ENCODE results near the gene MMS19. TPM values are rescaled to one million over a fixed set of nuclear protein-coding genes. Genes with fewer than 3 reads are reported as not detected.
"Not testable (repeated sequence)": the region's sequence is repeated elsewhere in the genome, so short reads cannot be mapped to it uniquely, and the experiment has no call there.

The MMS19 gene
- total RNA-seq, 2 donors from 2014 or later, result 92.2 to 113 TPM

DNA sequence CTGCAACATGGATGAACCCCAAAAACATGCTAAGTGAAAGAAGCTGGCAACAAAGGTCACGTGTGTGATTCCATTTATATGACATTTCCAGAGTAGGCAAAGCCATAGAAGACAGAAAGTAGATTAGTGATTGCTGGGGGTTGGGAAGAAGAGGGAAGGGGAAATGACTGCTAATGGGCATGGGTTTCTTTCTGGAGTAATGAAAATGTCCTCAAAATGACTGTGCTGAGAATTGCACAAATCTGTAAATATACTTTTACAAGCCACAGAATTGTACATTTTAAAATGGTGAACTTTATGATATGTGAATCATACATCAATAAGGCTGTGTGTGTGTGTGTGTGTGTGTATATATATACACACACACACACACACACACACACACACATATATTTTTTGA is 15.8 kb downstream of the MMS19 start:
- H3K27me3 Mint-ChIP-seq (ENCODE audit: low read depth), result no peaks in the 10 kb centered on the region
- peaks cover 2 to 17% of the 10 kb centered on the region in 2 donors for H3K36me3 Mint-ChIP-seq (ENCODE audit: insufficient read depth in 2 of 2)
- DNase-seq, result no peak
- peak overlapping the region; percentile 50 for H3K27ac Mint-ChIP-seq
- no peak overlapping the region for H3K4me3 Mint-ChIP-seq
- H3K9me3 Mint-ChIP-seq, result no peaks in the 10 kb centered on the region
- no peaks in the 10 kb centered on the region for H3K4me1 Mint-ChIP-seq (ENCODE audit: low read depth)
- no peak for ATAC-seq (replicated peaks in 1 of 2)

DNA sequence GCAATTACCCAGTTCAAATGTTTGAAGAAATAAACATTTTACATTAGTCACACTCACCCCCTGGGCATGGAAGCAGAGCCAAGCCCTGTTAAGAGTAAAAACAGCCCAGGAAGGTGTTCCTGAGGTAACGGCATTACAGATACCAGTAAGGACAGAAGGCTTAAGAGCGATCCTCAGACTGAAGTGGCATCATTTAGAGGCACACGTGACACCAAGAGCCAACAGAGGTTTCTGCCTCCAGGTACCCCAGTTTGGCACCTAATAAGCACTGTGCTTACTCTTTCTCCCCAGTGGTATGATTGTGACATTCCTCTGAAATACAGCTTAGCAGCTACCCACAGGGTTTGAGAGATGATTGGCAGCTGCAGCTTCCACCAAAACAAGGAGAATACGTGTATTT is 17.2 kb downstream of the MMS19 start:
- Mint-ChIP-seq H3K4me3 (no peak overlapping the region), H3K36me3 (ENCODE audit: insufficient read depth in 2 of 2) (peaks cover 4 to 27% of the 10 kb centered on the region in 2 donors), H3K4me1 (ENCODE audit: low read depth) (no peaks in the 10 kb centered on the region), H3K27ac (peak overlapping the region; percentile 60), H3K9me3 (no peaks in the 10 kb centered on the region), H3K27me3 (ENCODE audit: low read depth) (no peaks in the 10 kb centered on the region)
- DNase-seq (no peak), ATAC-seq (replicated peaks in 1 of 2) (no peak)

DNA sequence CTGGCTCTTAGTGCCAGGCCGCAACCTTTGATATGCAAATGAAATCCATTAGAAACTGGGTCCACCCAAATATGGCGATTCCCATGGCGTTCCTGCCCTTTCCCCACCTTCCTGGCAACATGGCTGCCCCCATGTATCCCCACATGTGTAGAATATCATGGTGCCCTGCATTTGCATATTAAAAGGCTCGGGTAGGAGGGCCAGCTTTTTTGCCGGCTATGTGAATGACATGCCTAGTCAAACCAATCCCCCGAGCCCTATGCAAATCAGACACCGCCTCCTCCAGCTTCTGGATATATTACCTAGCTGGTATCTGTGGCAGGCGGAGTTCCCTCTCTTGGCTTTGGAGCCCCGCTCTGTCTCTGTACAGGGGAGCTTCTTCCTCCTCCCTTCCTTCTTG is 18.3 kb downstream of the MMS19 start:
- no peak overlapping the region for H3K27ac Mint-ChIP-seq
- no peaks in the 10 kb centered on the region for H3K9me3 Mint-ChIP-seq
- no peaks in the 10 kb centered on the region for H3K4me1 Mint-ChIP-seq (ENCODE audit: low read depth)
- no peaks in the 10 kb centered on the region for H3K27me3 Mint-ChIP-seq (ENCODE audit: low read depth)
- peaks cover 7 to 29% of the 10 kb centered on the region in 2 donors for H3K36me3 Mint-ChIP-seq (ENCODE audit: insufficient read depth in 2 of 2)
- no peak for DNase-seq
- H3K4me3 Mint-ChIP-seq, result no peak overlapping the region
- no peak for ATAC-seq (replicated peaks in 1 of 2)

DNA sequence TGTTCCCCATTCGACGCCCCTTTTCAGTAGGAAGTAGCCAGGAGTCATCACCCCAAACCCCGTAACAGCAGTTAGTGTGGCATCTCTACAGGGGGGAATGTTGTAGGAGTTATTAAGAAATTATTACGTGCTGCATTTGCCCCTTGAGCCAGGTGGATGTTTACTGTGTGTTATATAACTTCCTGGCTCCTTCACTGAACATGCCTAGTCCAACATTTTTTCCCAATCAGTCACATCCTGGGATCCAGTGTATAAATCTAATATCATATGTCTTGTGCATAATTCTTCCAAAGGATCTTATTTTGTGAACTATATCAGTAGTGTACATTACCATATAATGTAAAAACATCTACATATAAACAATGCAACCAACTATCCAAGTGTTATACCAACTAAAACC is 18.8 kb downstream of the MMS19 start:
- Mint-ChIP-seq H3K36me3 (ENCODE audit: insufficient read depth in 2 of 2) (peaks cover 8 to 31% of the 10 kb centered on the region in 2 donors), H3K27ac (peak overlapping the region; percentile 35)
- H3K9me3 Mint-ChIP-seq; DNase-seq; H3K27me3 Mint-ChIP-seq (ENCODE audit: low read depth); H3K4me3 Mint-ChIP-seq; H3K4me1 Mint-ChIP-seq (ENCODE audit: low read depth); ATAC-seq (replicated peaks in 1 of 2): not testable (repeated sequence)

DNA sequence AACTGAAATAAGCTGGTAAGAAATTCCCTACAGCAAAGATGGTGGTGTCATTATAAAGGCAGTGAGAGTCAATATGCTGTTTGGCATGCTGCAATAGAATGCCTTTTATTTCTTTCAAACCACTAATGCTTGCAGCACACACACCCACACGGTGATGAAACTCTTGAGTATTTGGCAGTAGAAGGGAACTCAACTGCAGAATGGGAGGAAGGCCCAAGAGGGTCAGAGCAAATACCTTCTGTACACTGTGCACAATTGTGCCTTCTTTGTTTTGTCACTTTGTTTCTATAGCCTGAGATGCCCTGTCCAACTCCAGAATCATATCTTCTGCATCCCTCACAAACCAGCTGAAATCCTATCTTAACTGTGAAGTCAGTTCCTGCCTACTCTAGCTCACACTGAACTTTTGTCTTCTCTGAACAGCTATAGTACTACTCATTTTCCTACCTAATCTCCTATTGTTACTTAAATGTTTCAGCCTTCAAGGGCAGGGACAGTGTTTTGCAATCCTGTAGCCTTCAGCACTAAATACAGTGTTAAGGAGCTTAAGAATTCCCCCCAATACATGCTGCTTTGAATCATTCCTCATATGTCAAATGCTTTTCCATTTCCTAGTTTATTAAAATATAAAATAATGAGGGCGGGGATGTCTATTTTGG is 22.2 kb downstream of the MMS19 start:
- no peak overlapping the region for H3K4me3 Mint-ChIP-seq
- no peak overlapping the region for H3K27ac Mint-ChIP-seq
- no peaks in the 10 kb centered on the region for H3K9me3 Mint-ChIP-seq
- no peaks in the 10 kb centered on the region for H3K4me1 Mint-ChIP-seq (ENCODE audit: low read depth)
- H3K27me3 Mint-ChIP-seq (ENCODE audit: low read depth), result no peaks in the 10 kb centered on the region
- H3K36me3 Mint-ChIP-seq (ENCODE audit: insufficient read depth in 2 of 2), result peaks cover 8 to 35% of the 10 kb centered on the region in 2 donors
- DNase-seq, result no peak
- ATAC-seq (replicated peaks in 1 of 2), result no peak

DNA sequence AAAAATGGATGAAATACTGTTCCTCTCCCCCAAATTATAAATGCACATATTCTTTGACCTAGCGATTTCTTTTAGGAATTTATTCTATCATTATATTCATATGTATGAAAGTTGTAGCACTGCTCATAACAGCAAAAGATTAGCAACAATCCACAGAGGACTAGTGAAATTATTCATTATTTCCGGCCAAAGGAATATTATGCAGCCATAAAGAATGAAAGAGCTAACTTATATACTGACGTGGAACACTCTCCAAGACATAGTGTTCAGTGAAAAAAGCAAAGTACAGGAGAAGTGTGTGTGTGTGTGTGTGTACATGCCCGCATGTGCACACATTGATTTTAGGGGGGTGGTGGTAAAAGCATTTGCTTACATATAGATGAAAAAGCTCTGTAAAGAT is 23.3 kb downstream of the MMS19 start:
- DNase-seq (no peak), ATAC-seq (replicated peaks in 1 of 2) (no peak)
- Mint-ChIP-seq H3K4me1 (ENCODE audit: low read depth) (no peaks in the 10 kb centered on the region), H3K36me3 (ENCODE audit: insufficient read depth in 2 of 2) (peaks cover 8 to 31% of the 10 kb centered on the region in 2 donors), H3K9me3 (no peaks in the 10 kb centered on the region), H3K4me3 (no peak overlapping the region), H3K27ac (no peak overlapping the region), H3K27me3 (ENCODE audit: low read depth) (no peaks in the 10 kb centered on the region)

DNA sequence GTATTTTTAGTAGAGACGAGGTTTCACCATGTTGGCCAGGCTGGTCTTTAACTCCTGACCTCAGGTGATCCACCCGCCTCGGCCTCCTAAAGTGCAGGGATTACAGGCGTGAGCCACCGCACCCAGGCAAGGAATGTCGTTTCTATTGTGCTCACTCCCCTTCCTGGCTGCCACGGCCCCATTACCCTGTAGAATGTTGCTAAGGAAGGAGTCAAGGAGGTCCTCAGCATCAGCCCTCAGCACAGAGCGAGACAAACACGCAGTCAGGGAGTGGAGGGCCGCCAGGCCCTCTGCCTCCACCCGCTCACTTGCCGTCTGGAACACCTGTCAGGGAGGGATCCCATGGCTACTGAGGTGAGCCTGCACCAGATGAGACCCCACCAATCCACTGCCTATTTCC is 29.4 kb downstream of the MMS19 start:
- DNase-seq; H3K27ac Mint-ChIP-seq; H3K4me1 Mint-ChIP-seq (ENCODE audit: low read depth); H3K4me3 Mint-ChIP-seq; H3K9me3 Mint-ChIP-seq; ATAC-seq (replicated peaks in 1 of 2); H3K27me3 Mint-ChIP-seq (ENCODE audit: low read depth): not testable (repeated sequence)
- peaks cover 2 to 17% of the 10 kb centered on the region in 2 donors for H3K36me3 Mint-ChIP-seq (ENCODE audit: insufficient read depth in 2 of 2)

DNA sequence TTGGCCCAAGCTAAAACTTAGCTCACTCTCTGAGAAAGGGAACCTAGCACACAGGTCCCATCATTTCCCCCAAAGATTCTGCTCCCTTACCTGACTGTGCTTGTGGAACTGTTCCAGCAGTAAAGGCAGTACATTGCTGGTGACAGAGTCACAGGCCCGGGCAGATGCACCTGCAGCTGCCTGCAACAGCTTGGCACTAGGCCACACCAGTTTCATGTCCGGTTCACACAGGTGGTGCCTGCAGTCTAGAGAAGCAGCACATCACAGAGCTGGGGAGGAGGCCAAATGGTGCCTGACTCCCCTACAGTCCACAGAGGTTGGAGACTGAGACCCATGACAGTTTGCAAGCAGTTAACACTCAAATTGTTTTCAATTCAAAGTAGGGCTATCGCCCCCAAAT is 30.1 kb downstream of the MMS19 start:
- no peaks in the 10 kb centered on the region for H3K4me1 Mint-ChIP-seq (ENCODE audit: low read depth)
- no peak overlapping the region for H3K27ac Mint-ChIP-seq
- ATAC-seq (replicated peaks in 1 of 2) (no peak), DNase-seq (no peak)
- H3K4me3 Mint-ChIP-seq, result no peak overlapping the region
- H3K36me3 Mint-ChIP-seq (ENCODE audit: insufficient read depth in 2 of 2), result peaks cover 0 to 20% of the 10 kb centered on the region in 2 donors
- no peaks in the 10 kb centered on the region for H3K27me3 Mint-ChIP-seq (ENCODE audit: low read depth)
- H3K9me3 Mint-ChIP-seq, result no peaks in the 10 kb centered on the region

DNA sequence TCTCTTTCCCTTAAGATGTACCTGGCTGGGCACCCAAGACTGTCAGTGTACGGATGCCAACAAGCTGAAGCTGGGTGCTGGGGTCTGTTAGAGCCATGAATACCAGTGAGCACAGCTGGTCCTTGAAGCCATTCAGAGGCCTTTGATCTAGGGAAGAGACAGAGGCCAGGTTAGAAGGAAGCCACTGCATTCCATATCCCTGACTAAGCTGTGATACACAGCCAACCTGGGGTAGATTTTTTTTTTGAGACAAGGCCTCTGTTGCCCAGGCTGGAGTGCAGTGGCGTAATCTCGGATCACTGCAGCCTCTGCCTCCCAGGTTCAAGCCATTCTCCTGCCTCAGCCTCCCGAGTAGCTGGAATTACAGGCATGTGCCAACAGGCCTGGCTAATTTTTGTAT is 31.5 kb downstream of the MMS19 start:
- no peak overlapping the region for H3K4me3 Mint-ChIP-seq
- DNase-seq (no peak), ATAC-seq (replicated peaks in 1 of 2) (no peak)
- H3K27ac Mint-ChIP-seq, result peak overlapping the region; percentile 2
- H3K9me3 Mint-ChIP-seq, result no peaks in the 10 kb centered on the region
- no peaks in the 10 kb centered on the region for H3K4me1 Mint-ChIP-seq (ENCODE audit: low read depth)
- no peaks in the 10 kb centered on the region for H3K27me3 Mint-ChIP-seq (ENCODE audit: low read depth)
- H3K36me3 Mint-ChIP-seq (ENCODE audit: insufficient read depth in 2 of 2), result peaks cover 0 to 18% of the 10 kb centered on the region in 2 donors

DNA sequence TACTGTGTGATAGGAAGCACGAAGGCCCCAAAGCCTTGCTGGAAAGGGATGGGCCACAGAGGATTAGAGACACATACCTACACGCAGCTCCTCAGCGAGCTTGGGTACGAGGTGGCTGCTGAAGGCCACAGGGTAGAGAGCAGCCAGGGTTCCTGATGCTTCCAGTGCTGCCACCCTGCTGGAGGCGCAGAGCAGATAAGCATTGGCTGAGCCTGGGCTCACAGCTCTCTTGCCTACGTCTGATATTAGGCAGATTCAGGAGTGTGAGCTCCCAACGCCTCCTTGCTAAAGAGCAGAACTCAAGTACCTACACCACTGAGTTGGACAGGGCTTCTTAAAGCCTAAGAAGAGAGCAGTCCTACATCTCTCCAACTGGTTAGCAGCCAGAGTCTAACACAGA is 32.2 kb downstream of the MMS19 start:
- no peak for ATAC-seq (replicated peaks in 1 of 2)
- no peaks in the 10 kb centered on the region for H3K27me3 Mint-ChIP-seq (ENCODE audit: low read depth)
- H3K9me3 Mint-ChIP-seq, result no peaks in the 10 kb centered on the region
- no peak overlapping the region for H3K27ac Mint-ChIP-seq
- H3K4me1 Mint-ChIP-seq (ENCODE audit: low read depth), result no peaks in the 10 kb centered on the region
- DNase-seq, result no peak
- peaks cover 0 to 16% of the 10 kb centered on the region in 2 donors for H3K36me3 Mint-ChIP-seq (ENCODE audit: insufficient read depth in 2 of 2)
- no peak overlapping the region for H3K4me3 Mint-ChIP-seq

DNA sequence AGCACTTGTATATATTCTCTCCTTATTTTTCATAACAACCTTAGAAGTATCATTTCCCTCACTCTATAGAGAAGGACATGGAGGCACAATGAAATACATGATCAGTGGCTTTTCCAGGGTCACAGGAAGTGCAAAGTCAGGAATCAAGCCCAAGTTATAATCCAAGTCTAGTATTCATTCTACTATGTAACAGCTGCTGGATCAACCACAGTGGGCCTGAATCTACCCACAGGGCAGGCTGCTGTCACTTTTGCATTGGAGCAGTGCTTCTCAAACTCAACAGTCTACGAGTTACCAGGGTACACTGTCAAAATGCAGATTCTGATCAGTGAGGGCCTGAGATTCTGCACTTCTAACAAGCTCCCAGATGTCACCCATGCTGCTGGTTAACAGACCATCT is 34.0 kb downstream of the MMS19 start:
- Mint-ChIP-seq H3K4me1 (ENCODE audit: low read depth) (no peaks in the 10 kb centered on the region), H3K9me3 (no peaks in the 10 kb centered on the region), H3K27ac (peak overlapping the region; percentile 52), H3K36me3 (ENCODE audit: insufficient read depth in 2 of 2) (peaks cover 3 to 24% of the 10 kb centered on the region in 2 donors), H3K4me3 (no peak overlapping the region), H3K27me3 (ENCODE audit: low read depth) (no peaks in the 10 kb centered on the region)
- ATAC-seq (replicated peaks in 1 of 2), result peak in 1 of 2 donors; percentile 11
- DNase-seq, result no peak

DNA sequence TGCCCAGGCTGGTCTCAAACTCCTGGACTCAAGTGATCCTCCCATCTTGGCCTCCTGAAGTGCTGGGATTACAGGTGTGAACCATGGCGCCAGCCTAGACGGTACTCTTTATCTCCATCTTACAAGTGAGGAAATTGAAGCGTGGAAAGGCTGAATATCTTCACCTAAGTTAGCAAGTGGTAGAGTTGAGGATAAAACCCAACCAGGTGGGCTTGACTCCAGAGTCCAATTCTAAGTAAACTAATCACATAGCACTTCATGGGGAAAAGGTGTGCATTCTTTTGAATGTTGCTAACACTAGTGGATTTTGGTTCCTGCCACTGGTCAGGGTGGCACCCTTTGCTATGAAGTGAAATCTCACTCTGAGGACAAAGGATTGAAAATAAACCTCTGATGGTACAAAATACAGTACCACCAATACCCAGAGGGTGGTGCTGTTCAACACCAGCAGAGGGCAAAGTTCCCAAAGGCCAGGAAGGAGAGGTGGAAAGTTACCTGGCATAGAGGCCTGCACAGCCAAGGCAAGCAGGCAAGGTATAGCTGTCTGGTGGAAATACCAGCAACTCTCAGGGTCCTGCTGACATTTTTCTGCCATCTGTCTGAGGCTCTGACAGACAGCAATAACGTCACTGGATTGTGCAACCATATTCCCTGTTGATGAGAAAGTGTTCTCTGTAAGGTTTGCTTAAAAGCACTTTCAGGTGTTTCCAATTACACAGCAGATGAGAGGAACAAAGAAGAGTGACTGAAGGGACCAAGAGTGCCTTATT is 34.7 kb downstream of the MMS19 start:
- Mint-ChIP-seq H3K4me3 (no peak overlapping the region), H3K9me3 (no peaks in the 10 kb centered on the region), H3K4me1 (ENCODE audit: low read depth) (no peaks in the 10 kb centered on the region), H3K36me3 (ENCODE audit: insufficient read depth in 2 of 2) (peaks cover 5 to 30% of the 10 kb centered on the region in 2 donors), H3K27ac (peak overlapping the region; percentile 52), H3K27me3 (ENCODE audit: low read depth) (no peaks in the 10 kb centered on the region)
- ATAC-seq (replicated peaks in 1 of 2) (peak; percentile 54 to 62), DNase-seq (peak; percentile 17 to 39)

DNA sequence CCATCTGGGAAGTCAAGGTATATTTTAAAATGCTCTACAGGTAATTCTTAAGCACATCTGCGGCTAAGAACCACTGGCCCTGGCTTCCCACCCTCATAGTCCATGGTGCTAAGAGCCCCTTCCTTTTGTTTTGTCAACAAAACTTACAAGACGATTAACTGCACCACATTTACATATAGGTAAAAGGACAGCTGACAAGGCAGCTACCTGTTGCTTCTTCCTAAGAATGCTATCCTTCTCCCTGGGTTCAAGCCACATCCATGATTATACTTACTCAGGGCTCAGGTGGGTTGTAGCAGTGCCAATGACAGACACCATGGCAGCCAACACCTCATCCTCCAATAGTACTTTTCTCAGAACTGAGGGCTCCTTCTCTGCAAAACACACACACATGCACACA is 35.9 kb downstream of the MMS19 start:
- Mint-ChIP-seq H3K36me3 (ENCODE audit: insufficient read depth in 2 of 2) (peaks cover 9 to 35% of the 10 kb centered on the region in 2 donors), H3K4me1 (ENCODE audit: low read depth) (no peaks in the 10 kb centered on the region), H3K27me3 (ENCODE audit: low read depth) (no peaks in the 10 kb centered on the region), H3K9me3 (no peaks in the 10 kb centered on the region), H3K27ac (no peak overlapping the region), H3K4me3 (no peak overlapping the region)
- ATAC-seq (replicated peaks in 1 of 2), result no peak
- no peak for DNase-seq

Data from activated T-cell treated with anti-CD3 and anti-CD28 coated beads, Interleukin-2, amount 50 U/mL, for 72 hours (primary cell).